PC-3 (cell line): ENCODE measurements around the gene PLPP3.

ENCODE experiments used
- EZH2 ChIP-seq: fragments of 300-600 bp; sonication (generic); IDR thresholded peaks from one replicate; pipeline ENCODE4 v1.6.1; 2017; ENCODE audit warnings: antibody characterized with exemption, mild to moderate bottlenecking, low read length; ENCODE audit not compliant: unreplicated experiment
- TF ChIP-seq, protein P1 (sequence below): fragments of 300-600 bp; sonication (generic); conservative IDR thresholded peaks from 2 replicates; pipeline ENCODE4 v1.5.1; 2017; ENCODE audit warnings: antibody characterized with exemption, low read depth, mild to moderate bottlenecking, low read length

DNA sequence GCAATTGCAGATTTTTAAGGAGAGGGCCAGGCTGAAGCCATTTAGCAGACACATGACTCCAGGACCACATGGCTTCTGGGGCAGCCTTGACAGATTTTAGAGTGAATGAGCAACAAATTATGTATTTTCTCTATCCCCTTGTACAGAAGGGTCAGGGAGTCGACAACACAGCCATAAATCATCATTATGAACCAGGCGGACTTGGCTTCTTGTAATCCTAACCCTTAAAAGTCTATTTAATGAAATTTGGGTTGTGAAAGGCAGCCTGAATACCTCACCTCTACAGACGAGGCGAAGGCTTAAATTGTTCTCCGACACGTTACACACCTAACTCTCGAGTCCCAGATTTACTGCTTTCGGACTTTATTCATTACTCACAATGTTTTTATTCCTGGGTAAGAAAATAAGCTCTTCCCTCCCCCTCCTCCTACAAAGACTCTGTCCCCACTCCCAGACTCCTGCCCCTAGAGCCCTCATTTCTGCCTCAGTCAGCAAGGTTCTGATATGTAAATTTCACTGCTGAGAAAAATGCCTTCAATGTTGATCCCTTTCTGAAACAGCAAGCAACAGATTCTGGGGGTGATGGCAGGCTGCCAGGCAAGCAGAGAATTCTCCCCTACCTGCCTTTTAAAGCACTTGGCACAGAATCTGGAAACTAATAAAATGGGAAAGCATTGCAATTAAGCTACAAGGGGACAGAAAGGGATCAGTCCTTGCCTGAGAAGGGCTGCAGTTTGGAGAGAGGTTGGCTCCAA is 51.6 kb downstream of the PLPP3 start:
- TF ChIP-seq, protein P1, sequence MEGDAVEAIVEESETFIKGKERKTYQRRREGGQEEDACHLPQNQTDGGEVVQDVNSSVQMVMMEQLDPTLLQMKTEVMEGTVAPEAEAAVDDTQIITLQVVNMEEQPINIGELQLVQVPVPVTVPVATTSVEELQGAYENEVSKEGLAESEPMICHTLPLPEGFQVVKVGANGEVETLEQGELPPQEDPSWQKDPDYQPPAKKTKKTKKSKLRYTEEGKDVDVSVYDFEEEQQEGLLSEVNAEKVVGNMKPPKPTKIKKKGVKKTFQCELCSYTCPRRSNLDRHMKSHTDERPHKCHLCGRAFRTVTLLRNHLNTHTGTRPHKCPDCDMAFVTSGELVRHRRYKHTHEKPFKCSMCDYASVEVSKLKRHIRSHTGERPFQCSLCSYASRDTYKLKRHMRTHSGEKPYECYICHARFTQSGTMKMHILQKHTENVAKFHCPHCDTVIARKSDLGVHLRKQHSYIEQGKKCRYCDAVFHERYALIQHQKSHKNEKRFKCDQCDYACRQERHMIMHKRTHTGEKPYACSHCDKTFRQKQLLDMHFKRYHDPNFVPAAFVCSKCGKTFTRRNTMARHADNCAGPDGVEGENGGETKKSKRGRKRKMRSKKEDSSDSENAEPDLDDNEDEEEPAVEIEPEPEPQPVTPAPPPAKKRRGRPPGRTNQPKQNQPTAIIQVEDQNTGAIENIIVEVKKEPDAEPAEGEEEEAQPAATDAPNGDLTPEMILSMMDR = no peak
- TF ChIP-seq EZH2 = no peak
